MCF 10A (cell line): ENCODE data around the gene IKZF3. TPM values are rescaled to one million over a fixed set of nuclear protein-coding genes. Genes with fewer than 3 reads are reported as not detected.
A peak's percentile ranks its signal among the peaks of the same experiment; 100 is the strongest.

ENCODE experiments used
- BruUV-seq: library from RNA; stranded (reverse); fragments of 400-500 nt; replicated peaks from 2 replicates; lab custom pipeline; 2021; lab: Mats Ljungman, UMichigan
- CTCF ChIA-PET: fragments of 300-600 bp; sonication (Branson Sonifier 250); formaldehyde crosslinking; extraction: SDS; loops from one replicate; lab custom pipeline; 2021; ENCODE audit warnings: antibody characterized with exemption, inconsistent platforms; lab: Yijun Ruan, JAX
- POLR2A ChIA-PET: fragments of 300-600, 350-650 bp; sonication (Branson Sonifier 250); formaldehyde crosslinking; extraction: SDS; loops from one replicate; lab custom pipeline; 2020; ENCODE audit warnings: antibody characterized with exemption, inconsistent platforms; lab: Yijun Ruan, JAX
- DNase-seq: peaks from one replicate; pipeline ENCODE4 v3.0.0-alpha.2; 2018; ENCODE audit not compliant: unreplicated experiment
- H3K27ac Mint-ChIP-seq: one replicate; pipeline ENCODE4 v1.8.0; 2022; ENCODE audit warnings: mild to moderate bottlenecking, low read depth, mixed read lengths; ENCODE audit not compliant: unreplicated experiment
- H3K27me3 Mint-ChIP-seq: one replicate; pipeline ENCODE4 v1.8.0; 2022; ENCODE audit warnings: mixed read lengths; ENCODE audit not compliant: insufficient read depth, unreplicated experiment
- H3K36me3 Mint-ChIP-seq: one replicate; pipeline ENCODE4 v1.8.0; 2022; ENCODE audit warnings: mild to moderate bottlenecking, moderate library complexity, mixed read lengths; ENCODE audit not compliant: insufficient read depth, unreplicated experiment
- H3K4me1 Mint-ChIP-seq: one replicate; pipeline ENCODE4 v1.8.0; 2022; ENCODE audit warnings: mixed read lengths; ENCODE audit not compliant: insufficient read depth, unreplicated experiment
- H3K4me3 Mint-ChIP-seq: one replicate; pipeline ENCODE4 v1.8.0; 2022; ENCODE audit warnings: mild to moderate bottlenecking, moderate library complexity, mixed read lengths; ENCODE audit not compliant: unreplicated experiment
- H3K9me3 Mint-ChIP-seq: one replicate; pipeline ENCODE4 v1.8.0; 2022; ENCODE audit warnings: mixed read lengths; ENCODE audit not compliant: unreplicated experiment
- CTCF ChIP-seq: fragments of 200-600 bp; IDR thresholded peaks from one replicate; pipeline ENCODE4 v1.8.0; 2022; ENCODE audit warnings: antibody characterized with exemption, mild to moderate bottlenecking; ENCODE audit not compliant: unreplicated experiment
- intact Hi-C: fragments of 100-400 bp; cut with micrococcal nuclease; formaldehyde crosslinking; loops from 2 replicates; pipeline ENCODE4 v1.14.1; 2022
- total RNA-seq: library from RNA; stranded (reverse); gene quantifications from 2 replicates; pipeline ENCODE4 v1.2.3, GENCODE V29; 2022

Gene IKZF3
- total RNA-seq, 1 experiment from 2014 or later = not detected

GRCh38 chr17:39872751-39873150 is 8.6 kb upstream of the IKZF3 start:
- intact Hi-C loops = loop anchor here (1.0 to 5.0 kb wide), 2 partner anchors 108 to 155 kb away; partner anchors contain the start of gene PSMD3
- CTCF ChIA-PET = interaction anchor here (0.6 to 2.1 kb wide), 5 partner anchors 36 to 188 kb away, joined by 3 to 8 read pairs (median 3); partner anchors contain the start of gene PSMD3
- Mint-ChIP-seq H3K36me3 (no peaks in the 10 kb centered on the region), H3K9me3 (no peaks in the 10 kb centered on the region), H3K4me1 (no peaks in the 10 kb centered on the region), H3K27ac (no peak overlapping the region), H3K27me3 (peaks cover 41% of the 10 kb centered on the region), H3K4me3 (no peak overlapping the region)
- no TSS peak for BruUV-seq
- DNase-seq = peak; percentile 24
- POLR2A ChIA-PET = interaction anchor here (0.9 to 1.4 kb wide), 5 partner anchors 53 to 252 kb away, joined by 3 to 8 read pairs (median 4); partner anchors contain the start of gene PSMD3
- TF ChIP-seq CTCF = no peak

- intact Hi-C loops = loop anchor here (1.0 to 5.0 kb wide), 2 partner anchors 108 to 156 kb away; partner anchors contain the start of gene PSMD3
- ChIA-PET CTCF (interaction anchor here (1.7 kb wide), 1 partner anchor 79 kb away, joined by 3 read pairs; no protein-coding TSS in a partner anchor), POLR2A (interaction anchor here (0.5 to 1.4 kb wide), 5 partner anchors 9 to 251 kb away, joined by 3 to 8 read pairs (median 3); partner anchors contain the start of gene PSMD3)
- no peaks in the 10 kb centered on the region for H3K4me1 Mint-ChIP-seq
- no TSS peak for BruUV-seq
- H3K36me3 Mint-ChIP-seq = no peaks in the 10 kb centered on the region
- DNase-seq = no peak
- peaks cover 41% of the 10 kb centered on the region for H3K27me3 Mint-ChIP-seq
- no peak overlapping the region for H3K4me3 Mint-ChIP-seq
- H3K9me3 Mint-ChIP-seq = no peaks in the 10 kb centered on the region
- no peak for TF ChIP-seq CTCF
- no peak overlapping the region for H3K27ac Mint-ChIP-seq
Observed at GRCh38 chr17:39871801-39872200, 7.7 kb upstream of the IKZF3 start.

- no peak for TF ChIP-seq CTCF
- Mint-ChIP-seq H3K4me3 (no peak overlapping the region), H3K36me3 (no peaks in the 10 kb centered on the region), H3K27me3 (peaks cover 41% of the 10 kb centered on the region), H3K9me3 (no peaks in the 10 kb centered on the region), H3K27ac (no peak overlapping the region), H3K4me1 (no peaks in the 10 kb centered on the region)
- no TSS peak for BruUV-seq
- intact Hi-C loops = loop anchor here (5.0 kb wide), 1 partner anchor 157 kb away; no protein-coding TSS in a partner anchor
- CTCF ChIA-PET = no interaction called here
- DNase-seq = no peak
- POLR2A ChIA-PET = no interaction called here
Observed at GRCh38 chr17:39870776-39871175, 6.7 kb upstream of the IKZF3 start.

- Mint-ChIP-seq H3K27ac (no peak overlapping the region), H3K36me3 (no peaks in the 10 kb centered on the region), H3K4me1 (no peaks in the 10 kb centered on the region), H3K4me3 (no peak overlapping the region), H3K9me3 (no peaks in the 10 kb centered on the region), H3K27me3 (peaks cover 61% of the 10 kb centered on the region)
- intact Hi-C loops = no loop called here
- no peak for DNase-seq
- ChIA-PET CTCF (no interaction called here), POLR2A (no interaction called here)
- BruUV-seq = no TSS peak
- no peak for TF ChIP-seq CTCF
Observed at GRCh38 chr17:39868554-39868942, 4.4 kb upstream of the IKZF3 start.
